Left renal pelvis (tissue), 4 donors: ENCODE results near the gene EXOC4. TPM values are rescaled to one million over a fixed set of nuclear protein-coding genes. Genes with fewer than 3 reads are reported as not detected.
A peak's percentile ranks its signal among the peaks of the same experiment; 100 is the strongest.

Experiments
- DNase-seq, 4 donors: peaks; one replicate each; pipeline ENCODE4 v3.0.0-alpha.2; 2013; ENCODE audit warnings: low read depth in 4 of 4, low spot score in 3 of 4
- polyA plus RNA-seq, 4 donors: library from polyadenylated mRNA; unstranded; fragments of 120-200 nt; gene quantifications; one replicate each; pipeline ENCODE4 v1.2.1, GENCODE V29; 2013; ENCODE audit not compliant: insufficient read length in 4 of 4

The EXOC4 gene
- polyA plus RNA-seq, 4 donors: 59.2 to 81.3 (median 72.0) TPM

DNA sequence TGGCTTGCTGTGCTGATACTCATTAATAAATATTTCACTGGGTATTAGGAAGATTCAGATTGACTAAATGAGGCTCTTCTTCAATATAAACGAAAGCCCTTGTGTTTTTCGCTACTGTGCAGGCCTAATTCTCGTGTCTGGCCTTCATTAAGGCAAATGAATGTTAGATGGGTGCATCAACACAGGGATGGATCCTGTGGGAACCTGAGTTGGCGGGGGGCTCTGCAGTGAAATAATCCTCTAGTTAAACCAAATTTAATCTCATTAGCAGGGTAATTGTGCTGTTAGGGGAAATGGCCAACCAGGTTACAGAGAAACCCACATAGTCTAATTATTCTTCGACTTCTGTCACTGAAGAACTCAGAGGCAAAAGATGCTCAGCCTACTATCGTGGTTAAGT lies 548.5 kb downstream of the EXOC4 start:
- no peak for DNase-seq

DNA sequence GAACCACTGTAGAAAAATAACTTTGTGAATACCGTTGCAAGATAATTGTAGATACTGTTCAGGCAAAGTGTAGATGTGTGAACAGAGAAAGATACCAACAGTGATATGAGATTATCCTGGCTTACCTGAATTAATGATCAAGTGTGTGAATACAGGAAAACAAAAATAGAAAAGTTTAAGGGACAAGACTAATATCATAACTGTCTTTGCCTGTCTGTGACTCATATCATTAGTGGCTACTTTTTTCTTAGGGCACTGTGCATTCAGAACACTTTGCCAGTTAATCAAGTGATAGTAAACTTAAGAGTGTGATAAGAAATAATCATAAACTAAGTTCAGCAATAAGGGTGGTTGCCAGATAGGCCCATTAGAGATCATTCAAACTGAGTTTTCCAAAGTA lies 551.2 kb downstream of the EXOC4 start:
- DNase-seq: no peak

DNA sequence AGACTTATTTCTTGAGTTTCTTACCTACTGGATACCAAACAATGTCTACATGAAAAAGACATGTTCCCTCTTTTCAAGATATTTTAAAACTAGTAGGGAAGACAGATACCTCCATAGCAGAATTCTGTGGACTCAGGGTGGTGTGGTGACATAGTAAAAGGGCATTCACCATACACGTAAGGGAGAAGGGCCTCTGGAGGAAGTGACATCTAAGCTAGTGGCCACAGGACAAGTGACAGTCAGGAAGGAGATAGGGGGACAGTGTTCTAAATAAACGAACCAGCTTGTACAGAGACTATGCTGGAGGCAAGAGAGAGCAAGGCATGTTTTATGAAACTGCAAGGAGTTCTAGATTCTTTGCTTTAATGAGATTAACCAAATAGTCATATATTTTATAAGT lies 552.5 kb downstream of the EXOC4 start:
- no peak for DNase-seq

DNA sequence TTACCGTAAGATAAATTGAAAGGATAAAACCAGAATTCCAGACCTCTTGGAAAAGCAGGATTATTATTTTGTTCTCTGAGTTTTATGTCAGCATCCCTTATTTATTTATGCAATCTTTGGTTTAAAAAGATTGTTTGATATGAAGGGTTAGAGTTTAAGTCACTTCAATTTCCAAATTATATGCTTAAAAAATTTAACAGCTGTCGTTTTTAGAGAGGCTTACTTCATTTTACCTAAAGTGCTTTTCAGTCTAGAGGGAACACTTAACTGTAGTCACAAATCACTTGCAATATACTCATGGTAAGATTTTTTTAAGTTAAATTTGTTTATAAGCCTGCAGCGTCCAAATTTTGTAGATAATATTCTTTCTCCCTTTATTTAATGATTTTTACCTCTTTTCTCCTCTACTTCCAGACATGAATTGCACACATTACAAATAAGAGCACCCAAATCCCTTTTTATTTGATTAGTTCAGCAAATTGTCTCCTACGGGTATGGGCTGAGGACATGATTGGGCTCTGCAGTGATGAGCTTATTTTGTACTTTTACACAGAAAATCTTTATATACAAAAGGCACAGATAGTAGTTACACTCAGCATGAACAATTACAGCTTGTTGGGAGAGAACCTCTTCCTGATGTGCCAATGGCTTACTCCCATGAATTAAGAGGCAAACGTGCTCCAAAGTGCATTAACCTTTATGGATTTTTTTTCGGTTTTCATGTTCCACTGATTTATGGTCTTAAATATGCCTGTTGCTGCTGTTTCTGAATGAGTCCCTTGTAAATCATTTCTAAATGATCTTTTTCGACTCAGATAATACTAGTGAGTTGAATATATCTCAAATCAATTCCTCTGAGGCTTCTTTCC lies 555.0 kb downstream of the EXOC4 start:
- DNase-seq: no peak

DNA sequence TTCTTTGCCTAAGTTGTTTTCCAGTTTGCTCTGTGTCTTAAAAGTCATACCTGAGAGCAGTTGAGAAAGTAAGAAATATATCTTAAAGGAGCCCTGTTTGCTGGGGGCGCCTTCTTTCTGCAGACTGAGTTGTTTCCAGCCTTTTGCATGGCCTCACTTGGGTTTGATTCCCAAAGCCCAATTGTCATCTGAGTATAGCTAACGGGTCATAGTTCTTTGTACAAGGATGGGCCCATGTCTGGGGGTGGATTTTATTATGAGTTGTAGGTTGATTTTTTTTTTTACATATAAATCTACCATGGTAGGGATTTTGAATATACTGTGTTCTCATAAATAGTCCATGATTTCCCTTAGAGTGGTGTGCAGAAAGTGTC lies 555.6 kb downstream of the EXOC4 start:
- no peak for DNase-seq

DNA sequence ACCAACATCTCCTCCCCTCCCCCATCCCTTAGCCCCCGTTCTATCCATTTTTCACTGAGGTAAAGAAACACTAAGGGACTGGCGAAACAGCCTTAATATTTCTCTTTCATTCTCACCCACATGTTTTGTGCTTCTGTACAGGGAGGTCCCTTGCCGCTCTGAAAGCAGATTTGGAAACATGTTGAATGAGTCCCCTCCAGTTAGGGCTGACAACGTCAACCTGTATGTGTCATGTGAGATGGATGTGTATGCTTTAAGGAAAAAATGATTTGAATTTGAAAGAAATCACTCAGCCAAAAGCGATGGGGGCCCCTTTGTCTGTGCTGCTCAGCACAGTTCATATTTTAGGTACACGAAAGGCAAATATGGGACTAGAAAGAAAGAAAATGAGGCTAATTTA lies 560.0 kb downstream of the EXOC4 start:
- no peak for DNase-seq

DNA sequence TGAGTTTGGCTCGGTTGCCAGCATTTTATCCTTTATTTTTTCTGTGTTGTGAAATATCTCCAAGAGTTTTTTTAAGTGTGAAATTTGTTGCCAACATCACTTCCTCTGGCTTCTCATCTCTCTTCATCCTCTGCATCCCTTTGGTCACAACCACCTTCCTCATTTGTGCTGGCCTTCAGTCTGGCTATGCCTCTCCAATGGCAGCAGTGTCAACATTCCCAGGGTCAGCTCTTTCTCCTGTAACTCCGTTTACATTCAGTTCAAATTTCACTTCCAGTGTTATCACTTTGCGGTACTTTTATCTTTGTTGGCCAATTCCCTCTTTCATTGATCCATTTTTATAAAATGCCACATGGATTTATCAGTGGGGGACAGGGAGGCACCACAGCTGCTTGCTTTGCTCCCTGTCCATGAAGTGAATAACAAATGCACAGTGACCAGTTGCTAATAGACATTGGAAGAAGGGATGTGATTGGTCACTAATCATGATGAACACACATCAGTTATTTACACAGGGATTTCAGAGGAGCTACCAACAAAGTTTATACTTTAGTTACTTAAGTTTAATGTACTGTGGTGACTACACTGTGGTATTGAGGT lies 562.8 kb downstream of the EXOC4 start:
- no peak for DNase-seq

DNA sequence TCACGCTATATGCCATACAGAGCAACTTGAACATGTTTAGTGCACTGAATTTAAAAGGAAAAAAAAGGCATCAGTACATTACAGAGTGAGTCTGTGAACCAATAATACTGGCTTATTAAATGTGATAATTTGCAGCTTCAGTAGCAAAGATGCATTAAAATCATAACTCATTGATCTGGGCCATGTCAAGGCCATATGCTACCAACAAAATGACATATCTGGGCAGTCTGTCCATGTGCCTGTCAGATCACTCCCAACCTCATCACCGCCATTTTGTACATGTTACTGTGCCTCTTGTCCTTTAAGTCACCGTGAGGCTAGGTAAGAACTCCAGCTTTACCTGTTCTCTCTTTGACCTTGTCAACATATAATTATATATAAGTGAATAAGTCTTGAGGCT lies 566.8 kb downstream of the EXOC4 start:
- DNase-seq: no peak

DNA sequence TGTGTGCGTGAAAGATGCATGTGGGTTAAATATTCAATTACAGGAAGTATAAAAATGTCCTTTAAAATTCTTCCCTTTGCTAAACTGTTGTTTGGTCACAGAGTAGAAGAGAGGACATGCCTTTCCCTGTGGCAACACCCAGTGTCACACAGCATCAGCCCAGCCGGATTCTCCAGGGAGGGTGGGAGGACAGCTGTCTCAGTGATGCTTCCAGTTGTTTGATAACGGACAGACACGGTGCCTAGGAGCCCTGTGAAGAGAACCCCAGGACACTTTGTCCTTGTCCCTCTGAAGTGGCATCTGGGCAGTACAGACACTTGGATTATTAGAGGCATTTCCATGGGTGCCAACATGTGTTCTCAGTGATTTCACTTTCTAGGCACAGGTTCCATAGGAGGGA lies 567.7 kb downstream of the EXOC4 start:
- no peak for DNase-seq

DNA sequence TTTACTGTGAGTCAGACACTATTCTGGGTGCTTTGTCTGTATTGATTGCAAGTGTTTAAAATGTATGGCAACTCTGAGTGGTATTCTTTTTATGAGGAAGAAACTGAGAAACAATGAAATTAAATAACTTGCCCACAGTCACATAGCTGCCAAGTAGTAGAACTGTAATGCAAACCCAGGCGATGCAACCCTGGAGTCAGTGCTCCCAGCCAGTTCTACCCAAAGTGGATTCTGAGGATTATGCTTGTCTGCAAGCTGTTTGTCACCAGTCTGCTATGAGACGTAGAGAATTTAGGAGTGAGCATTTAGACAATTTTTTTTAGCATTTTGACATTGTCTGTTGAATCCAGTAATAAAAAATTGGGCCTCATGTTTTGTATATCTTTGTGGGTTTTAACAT lies 568.3 kb downstream of the EXOC4 start:
- no peak for DNase-seq

DNA sequence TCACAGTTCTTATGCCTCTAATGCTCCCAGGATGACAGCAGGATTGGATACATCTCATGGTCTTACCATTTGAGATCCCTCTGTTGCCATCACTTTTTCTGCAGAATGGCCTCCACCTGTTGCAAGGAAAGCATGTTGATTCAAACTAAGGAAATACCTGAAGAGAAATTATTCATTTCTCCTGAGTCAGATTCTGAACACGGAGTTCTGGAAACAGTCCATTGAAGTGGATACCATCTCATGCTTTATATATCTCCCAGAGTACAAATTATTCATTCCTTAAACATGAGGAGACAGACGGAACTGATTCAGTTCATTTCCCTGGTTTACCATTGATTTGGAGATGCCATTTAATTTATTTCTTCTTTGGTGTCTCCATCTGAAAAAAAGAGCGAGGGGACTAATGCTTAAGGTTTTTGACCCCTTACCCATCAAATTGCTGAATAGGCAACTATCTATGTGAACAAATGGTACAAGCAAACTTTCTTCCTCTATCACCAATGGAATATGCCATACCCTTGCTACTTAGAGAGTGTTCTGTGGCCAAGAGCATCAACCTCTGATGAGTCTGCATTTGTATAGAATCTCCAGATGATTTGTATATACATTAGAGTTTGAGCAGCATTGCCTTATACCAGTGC lies 569.2 kb downstream of the EXOC4 start:
- DNase-seq: no peak

DNA sequence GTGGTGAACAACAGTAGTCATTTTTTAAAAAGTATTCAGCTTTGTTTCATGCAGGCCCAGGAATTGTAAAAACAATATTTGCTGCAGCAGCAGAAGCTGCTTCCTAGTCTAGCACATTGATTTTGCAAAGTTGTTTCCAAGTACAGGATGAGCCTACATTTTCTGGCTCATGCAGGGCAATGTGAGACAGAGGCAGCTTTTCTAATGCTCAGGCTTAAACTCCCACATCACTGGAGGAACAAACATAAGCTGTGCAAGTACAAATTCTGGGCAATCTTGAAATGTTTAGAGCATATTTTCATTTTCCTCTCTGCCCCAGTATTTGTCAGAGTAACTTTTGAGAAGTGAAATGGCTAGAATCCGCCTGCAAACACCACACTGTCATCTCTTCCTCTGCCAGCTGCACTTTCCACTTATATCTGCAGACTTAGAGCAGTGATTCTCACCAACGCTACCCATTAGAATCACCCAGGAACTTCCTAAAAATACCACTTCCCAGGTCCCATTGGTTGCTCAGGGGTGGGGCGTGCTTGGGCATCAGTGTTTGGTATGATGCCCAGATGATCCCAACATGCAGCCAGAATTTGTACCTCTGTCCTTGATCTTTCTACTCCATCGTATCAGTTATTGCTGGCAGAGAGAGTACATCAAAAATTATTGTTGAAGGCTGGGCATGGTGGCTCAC lies 570.1 kb downstream of the EXOC4 start:
- DNase-seq: no peak

DNA sequence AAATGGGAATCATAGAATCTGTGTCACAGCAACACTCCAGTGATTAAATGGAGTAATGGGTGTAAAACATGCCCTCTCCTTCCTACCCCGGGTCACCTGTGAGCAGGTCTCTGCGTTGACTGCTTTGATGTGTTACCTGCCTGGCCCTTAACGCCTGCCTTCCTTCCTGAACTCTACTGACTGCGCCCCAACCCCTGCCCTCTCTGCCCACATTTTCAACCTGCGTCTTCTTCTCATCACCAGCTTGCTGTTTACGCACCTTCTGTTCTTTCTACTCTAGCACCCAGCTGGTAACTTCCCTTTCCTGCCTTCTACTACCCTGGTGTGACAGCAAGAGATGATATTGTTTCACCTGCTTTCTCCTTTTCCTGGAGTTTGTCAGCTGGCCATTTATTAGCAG lies 571.3 kb downstream of the EXOC4 start:
- DNase-seq: no peak

DNA sequence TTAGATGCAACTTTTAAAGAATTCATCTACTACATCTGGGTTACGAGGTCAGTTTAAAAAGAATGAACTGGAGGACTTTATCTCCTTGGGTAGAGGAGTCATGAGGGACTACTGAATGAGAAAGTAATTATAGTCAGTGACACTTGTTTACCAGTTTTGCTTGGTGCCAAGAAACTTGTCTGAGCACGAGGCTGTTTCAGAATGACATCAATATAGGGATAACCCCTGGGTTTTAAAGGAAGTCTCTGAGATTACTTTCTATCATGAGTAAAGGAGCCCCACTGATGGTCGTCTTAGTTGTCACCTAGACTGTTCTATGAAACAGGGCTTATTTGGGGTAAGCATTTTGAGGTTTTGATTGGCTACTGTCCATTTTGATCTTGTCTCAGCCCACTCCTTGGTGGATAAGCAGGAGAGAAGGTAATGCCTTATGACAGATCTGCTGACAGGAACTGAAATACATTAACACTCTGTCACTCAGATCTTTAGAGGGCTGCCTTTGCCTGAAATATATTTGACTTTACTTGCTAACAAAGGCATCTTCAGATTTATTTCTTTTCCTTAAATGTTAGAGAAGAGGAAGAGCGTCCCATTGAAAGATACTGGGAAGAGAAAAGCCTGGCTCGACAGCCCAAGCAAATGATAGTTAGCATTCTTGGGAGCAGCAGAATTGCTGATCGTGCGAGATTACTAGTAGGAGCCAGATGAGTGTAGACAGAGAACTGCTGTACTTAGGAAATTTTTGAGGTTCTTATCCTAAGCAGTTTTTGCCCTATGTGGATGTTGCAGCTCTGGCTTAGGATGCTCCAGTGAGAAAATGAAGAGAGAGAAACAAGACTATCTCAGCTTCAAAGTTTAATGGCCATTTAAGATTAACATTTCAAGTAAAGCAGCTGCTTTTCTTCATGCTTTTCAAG lies 575.1 kb downstream of the EXOC4 start:
- no peak for DNase-seq

DNA sequence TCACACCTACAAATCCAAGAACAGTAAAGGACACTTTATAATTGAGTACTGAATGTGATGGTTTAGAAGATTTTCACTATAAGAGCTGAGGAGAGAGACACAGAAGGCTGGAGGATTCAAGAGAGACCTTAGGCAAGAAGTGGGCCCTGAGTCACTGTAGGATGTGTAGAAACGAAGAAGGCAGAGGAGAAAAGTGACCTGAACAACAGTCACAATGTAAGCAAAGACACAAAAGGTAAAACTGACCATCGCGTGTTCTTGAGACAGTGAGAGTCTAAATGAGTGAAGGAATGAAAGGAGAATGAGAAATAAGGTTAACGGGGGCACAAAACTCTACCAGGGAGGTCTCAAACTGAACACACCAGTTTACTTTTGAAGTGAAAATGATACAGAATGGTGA lies 576.0 kb downstream of the EXOC4 start:
- no peak for DNase-seq

DNA sequence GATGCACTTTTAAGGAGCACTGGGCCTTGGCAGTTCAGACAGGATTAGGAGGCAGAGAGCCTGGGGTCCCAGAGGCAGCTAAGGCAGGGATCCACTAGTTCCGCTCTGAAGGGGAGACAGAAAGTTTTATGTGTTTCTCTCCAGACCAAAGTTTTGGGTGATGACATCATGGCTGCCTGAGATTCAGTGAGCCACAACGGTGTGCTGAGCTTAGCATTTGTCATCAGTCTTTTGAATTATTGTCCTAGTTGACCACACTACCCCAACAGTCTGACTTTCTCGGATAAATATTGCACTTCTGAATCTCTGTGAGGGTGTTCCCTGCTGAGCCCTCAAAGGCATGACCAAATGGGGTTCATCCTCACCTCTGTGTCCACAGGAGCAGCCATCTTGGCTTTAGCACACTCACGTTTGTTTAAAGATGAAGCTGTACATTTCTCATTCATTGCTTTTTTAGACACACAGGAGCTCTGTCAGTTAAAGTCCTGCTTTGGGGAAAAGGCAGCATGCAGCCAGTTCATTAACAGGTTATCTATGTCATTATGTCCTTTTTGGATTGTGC lies 576.5 kb downstream of the EXOC4 start:
- peak; percentile 24 to 46 (median 32) for DNase-seq

DNA sequence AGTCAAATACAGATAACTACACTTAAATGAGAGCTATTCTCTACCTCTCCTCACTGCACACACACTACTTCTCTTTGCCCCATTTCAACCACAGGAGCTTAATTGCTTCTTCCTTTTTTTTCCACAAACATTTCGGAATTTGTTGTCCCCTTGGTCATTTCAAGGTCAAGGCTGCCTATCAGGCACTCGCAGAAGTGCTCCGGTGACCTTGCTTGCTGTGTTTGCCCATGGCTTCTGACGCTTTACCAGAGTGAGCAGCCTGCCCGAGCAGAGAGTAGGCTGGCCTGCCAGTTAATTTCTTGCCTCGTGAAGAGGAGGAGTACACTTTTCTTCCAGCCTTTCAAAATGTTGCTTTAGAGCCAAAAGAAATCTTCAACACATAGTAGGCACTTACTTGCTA lies 577.2 kb downstream of the EXOC4 start:
- DNase-seq: no peak

DNA sequence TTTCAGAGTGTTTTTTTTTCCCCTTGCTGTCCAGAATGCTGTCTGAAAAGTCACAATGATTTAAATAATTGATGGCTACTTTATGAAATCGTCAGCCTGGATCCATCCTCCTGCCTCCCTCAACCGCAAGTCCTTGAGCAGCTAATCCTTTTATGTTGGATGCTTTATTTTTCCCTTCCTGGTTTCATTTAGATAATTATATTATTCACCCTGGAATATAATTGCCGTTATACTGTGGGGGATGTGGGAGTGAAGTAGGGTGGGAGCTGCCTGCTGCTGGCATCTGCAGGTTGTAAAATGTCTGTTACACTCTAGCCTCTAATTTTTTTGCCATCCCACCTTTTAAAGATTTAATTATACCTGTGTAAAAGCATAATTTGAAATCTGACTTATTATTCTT lies 583.8 kb downstream of the EXOC4 start:
- DNase-seq: no peak

DNA sequence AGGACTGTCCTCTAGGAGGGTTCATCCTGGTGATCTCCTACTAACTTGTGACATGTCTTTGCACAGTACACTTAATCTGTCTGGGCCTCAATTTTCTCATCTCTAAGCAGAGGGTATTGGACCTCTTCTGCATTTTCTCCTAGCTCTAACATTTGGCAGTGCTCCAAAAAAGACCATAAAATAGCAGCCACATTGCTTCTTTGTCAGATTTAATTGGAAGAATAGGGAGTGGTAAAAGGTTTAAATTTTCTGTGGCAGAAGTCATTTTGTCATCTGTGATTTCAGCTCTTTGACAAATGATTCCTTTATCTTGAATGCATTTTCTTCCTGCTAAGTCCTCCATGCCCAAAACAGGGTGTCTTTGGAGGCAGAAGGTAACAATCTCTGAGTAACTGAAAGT lies 584.3 kb downstream of the EXOC4 start:
- DNase-seq: no peak

DNA sequence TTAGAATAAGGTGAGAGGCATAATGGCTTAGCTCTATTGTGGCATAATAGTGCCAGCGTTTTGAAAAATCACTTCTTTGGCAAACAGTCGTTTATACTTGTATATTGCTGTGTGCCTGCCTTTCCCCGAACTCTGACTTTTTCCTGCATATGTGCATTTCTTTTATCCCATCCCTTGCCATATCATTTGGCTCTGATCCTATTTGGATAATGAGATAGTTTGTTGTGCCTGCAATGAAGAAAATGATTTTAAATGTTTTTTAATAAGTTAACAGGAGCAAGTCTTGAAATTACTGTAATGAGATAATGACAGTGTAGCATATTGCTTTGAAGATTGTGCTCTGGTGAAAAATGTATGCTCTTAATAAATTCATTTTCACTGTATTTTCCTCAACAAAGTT lies 586.2 kb downstream of the EXOC4 start:
- no peak for DNase-seq
